Measurements from ENCODE around the gene GNAS-AS1.

The GNAS-AS1 gene

DNA sequence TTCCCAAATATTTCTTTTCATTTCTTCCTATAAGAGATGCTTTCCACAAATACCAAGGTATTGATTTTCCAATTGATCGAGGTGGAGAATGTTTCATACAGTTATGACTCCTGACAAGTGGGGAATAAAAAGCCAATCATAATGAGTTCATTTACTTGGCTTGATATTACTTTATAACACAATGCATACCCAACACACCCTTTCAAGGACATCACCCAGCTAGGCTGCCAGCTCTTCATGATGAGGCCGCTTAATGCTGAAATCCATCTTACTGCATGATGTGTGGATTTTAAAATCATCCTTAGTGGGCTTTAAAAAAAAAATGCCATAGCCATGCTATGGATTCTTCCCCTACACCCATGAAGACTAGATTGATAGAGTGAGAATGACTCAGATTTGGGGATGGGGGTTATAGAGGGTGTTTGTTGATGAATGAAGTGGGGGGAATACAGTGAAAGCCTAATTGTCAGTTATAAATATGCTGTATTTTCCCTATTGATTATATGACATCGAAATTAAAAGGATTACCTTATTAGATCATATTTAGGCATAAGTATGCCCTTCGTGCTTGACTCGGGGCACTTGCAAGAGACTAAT, 75.9 kb downstream of the GNAS-AS1 start:
- DNase-seq = no peak

DNA sequence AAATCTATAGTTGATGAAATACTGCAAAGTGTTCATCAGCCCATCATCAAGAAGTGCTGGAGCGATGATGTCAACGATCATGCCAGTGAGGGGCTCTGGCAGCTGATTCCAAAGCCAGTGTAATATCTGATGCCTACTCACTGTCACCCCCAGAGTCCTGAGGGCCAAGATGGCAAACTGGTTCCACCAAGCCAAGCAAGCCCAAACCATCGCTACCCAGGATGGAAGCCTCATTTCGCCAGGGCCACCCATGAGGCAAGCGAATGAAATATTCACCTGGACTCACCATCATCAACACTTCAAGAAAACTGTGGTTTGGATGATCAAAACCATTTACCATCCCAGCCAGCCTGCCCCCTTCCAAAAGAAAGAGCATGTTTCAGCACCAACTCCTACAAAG, 76.5 kb downstream of the GNAS-AS1 start:
- no peak for DNase-seq

DNA sequence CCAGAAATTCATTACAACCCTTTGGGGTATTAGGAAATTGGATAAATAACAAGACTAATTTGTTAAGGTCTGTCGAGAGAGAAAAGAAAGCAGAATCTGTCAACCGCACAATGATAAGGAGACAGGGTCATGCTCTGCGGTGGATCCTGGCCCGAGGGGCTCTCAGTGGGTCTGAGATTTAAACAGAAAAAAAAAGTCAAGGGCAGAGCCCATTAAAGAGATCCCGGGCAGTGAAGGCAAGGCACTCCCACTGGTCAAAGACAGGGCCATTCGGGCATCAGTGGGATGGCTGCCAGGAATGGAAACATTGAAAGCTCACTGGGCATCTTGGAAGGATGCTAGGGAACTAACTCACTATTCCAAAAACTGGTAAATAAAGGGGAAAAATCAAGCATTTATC, 77.9 kb downstream of the GNAS-AS1 start:
- DNase-seq = no peak

Data from MV-4-11 (cell line).